Activated T-cell treated with anti-CD3 and anti-CD28 coated beads, Interleukin-2, amount 50 U/mL, for 1 hour (primary cell): ENCODE results near the gene ADGB.
A peak's percentile ranks its signal among the peaks of the same experiment; 100 is the strongest.
"Not testable (repeated sequence)": the region's sequence is repeated elsewhere in the genome, so short reads cannot be mapped to it uniquely, and the experiment has no call there.

Experiments
- DNase-seq: peaks from one replicate; pipeline ENCODE4 v3.0.0-alpha.2; 2020

Gene ADGB

DNA sequence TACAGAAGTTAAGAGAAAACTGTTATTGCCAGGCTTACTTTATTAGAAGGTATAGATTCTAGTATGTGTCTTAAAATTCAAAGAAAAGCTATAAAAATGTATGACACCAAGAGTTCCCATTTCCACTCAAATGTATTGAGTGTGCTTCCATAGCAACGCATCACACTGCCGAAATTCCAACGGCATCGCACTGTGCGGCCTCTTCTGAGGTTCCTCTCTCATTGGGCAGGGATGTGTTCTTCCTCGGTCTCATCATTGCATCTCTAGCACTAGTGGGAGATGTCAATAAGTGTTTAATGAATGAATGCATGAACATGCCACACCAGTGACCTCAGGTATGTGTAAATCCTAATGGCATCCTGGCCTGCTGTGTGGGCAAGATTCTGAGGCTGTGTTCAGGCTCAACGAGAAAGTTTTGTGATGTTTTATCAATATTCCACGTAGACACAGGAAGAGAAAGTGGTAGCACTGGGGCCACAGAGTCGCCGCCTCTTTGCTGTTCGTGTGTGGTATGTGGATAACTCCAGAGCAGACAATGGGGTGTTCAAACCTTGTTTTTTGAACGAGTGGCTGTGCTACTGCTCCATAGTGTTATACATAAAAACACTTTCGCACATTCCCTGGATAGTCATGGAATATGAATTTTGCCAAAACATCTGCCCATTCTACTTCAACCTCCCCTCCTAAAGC lies 171.6 kb downstream of the ADGB start:
- no peak for DNase-seq

DNA sequence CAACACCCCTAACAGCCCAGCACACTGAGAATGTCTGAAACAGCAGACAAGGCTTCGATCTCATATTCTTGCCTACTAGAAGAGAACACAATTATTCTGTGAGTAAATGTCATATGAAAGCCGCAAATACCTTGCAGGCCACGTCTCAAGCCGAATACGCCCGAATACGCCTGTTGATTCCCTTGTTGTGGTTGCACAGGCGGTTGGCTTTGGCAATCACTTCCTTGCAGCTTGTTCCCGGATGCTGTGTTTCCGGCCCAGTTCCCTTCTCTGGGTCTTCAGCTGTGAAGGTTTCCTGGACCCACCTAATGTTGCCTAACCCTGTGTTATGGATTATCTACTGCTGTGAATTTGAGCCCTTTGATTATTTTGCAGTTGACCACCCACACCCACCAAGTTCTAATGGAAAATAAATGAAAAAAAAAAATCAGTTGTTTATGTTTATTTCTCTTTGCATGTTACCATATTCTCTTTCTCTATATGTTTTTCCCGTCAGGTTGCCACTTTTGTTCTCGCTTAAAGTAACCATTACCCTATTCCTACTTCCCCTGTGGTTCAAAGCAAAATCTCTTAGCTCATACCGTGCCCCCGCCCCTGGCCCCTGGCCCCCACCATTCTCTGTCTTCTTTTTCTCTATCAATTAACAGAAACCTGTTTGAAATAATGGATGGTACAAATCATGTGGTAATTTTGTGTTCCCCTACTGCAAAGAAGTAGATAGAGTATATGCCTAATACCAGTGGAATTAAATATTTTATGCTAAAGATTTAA lies 172.4 kb downstream of the ADGB start:
- peak; percentile 31 for DNase-seq

DNA sequence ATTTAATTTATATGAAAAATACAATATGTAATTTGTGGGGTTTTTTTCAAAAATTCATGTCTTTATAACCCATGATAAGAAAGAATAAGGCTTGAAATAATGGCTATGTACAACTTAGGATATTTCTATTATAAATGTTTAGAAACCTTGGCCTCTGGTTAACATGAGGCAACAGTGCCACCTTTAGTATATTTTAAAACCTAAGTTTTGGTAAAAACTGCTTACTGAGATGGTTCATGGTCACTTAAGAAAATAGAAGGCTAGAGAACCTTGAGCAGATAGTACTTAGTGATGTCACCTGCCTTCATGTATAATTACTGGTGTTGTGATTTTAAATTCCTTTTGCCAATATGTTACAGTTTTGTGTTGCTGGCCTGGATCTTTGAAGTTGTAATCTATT lies 176.4 kb downstream of the ADGB start:
- DNase-seq, result no peak

DNA sequence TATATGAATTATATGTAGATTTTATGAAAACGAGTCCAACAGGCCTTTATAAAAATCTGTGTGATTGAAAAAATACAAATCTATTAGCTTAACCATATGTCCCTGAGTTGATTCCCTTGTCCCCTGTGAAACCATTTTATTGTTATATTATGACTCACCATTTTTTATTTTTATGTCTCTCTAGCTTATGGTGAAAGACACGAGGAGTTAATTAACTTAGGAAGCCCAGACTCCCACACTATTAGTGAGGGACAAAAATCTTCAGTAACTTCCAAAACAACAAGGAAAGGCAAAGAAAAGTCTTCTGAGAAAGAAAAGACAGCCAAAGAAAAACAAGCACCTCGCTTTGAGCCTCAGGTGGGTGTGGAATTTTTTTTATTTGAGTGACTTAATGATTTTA lies 183.1 kb downstream of the ADGB start:
- no peak for DNase-seq

DNA sequence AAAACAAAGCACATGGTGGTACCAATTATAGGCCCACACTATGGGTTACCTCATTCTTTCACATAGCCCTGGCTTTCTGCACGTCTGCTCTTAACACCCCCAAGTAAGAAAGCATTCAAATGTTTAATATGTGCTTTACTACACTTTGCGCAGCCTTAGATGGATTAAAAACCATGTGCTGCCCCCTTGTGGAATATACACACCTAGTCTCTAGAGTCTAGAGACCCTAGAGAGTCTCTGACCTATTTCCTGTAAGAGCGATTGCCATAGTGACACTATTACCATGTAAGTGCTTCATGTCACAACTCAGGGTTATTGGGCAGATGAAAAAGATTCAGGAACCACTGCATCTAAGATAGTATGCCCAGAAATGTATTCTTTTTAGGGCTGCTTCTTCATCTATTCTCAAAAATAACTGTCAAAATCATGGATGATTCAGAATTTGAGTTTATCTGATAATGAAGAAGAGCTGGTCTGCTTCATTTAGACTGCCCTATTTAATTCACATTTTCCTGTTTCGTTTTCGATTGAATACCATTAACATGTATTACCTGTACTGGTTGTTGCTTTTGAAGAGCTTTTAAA lies 186.3 kb downstream of the ADGB start:
- DNase-seq, result no peak

DNA sequence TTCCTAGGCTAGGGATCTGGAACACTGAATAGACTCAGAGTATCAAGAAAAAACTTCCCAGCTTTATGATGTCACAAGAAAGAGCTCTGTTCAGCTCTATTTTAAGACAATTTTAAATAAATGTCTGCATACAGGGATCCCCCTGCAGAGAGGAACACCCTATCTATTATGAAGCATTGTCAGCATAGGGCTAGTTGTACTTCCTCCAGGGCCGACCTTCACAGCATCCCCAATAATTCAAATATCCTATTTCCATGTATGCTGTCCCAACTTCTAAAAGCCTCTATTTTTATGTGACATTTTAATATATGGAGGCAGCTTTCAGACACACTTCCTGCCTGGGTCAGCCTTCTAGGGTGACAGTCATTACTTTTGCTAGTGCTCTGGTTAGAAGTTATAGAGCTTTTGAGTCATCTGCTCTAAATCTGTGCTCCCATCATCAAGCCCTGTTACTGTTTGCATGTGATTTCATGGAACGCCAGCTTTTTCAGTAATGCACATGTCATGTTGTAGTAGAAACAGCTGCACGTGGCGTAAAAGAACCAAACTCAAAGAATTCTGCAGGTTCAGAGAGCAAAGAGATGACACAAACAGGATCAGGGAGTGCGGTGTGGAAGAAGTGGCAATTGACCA lies 189.2 kb downstream of the ADGB start:
- no peak for DNase-seq

DNA sequence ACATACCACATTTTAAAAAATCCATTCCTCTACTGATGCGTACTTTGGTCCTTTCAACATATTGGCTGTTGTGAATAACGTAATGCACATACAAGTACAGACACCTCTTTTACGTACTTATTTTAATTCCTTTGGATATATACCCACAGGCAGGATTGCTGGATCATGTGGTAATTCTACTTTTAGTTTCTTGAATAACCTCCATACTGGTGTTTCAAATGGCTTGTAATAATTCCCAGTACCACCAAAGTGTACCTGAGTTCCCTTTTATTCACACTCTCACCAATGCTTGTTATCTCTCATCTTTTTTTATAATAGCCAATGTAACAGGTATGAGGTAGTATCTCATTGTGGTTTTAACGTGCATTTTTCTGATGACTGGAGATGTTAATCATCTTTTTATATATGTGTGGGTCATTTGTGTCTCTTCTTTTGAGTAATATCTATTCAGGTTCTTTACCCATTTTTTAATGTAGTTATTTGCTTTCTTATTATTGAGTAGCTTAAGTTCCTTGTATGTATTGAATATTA lies 191.9 kb downstream of the ADGB start:
- no peak for DNase-seq

DNA sequence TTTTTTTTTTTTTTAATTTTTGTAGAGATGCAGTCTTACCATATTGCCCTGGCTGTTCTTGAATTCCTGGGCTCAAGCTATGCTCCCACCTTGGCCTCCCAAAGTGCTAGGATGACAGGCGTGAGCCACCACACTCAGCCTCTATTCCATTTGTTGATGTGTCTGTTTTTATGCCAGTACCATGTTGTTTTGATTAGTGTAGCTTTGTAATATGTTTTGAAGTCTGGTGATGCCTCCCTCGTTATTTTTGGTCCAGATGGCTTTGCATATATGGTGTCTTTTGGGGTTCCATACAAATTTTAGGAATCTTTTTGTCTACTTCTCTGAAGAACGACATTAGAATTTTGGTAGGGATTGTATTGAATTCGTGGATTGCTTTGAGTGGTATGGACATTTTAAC lies 193.2 kb downstream of the ADGB start:
- no peak for DNase-seq

DNA sequence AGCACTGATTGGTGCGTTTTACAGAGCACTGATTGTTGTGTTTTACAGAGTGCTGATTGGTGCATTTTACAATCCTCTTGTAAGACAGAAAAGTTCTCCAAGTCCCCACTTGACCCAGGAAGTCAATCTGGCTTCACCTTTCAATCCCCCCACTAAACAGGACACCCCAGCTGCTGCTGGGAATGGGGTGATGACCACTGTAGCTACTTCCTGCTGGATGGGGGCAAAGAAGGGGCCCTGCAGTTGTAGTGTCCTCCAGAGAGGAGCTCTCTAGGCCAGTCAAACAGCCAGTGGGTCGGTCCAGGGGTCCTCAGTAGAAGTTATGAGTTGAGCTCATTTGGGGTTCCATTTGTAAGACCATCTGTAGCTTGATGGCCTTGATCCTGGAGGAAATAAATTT lies 194.4 kb downstream of the ADGB start:
- not testable (repeated sequence) for DNase-seq

DNA sequence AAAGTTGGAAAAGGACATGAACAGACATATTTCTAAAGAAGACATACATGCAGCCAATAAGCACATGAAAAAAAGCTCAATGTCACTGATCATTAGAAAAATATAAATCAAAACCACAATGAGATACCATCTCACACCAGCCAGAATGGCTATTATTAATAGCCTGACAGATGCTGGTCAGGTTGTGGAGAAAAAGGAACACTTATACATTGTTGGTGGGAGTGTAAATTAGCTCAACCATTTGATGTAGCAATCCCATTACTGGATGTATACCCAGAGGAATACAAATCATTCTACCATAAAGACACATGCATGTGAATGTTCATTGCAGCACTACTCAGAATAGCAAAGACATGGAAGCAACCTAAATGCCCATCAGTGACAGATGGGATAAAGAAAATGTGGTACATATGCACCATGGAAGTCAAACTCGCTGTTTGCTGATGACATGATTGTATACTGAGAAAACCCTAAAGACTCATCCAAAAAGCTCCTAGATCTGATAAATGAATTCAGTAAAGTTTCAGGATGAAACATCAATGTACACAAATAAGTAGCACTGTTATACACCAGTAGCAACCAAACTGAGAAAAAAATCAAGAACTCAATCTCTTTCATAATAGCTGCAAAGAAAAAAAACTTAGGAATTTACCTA lies 196.8 kb downstream of the ADGB start:
- no peak for DNase-seq

DNA sequence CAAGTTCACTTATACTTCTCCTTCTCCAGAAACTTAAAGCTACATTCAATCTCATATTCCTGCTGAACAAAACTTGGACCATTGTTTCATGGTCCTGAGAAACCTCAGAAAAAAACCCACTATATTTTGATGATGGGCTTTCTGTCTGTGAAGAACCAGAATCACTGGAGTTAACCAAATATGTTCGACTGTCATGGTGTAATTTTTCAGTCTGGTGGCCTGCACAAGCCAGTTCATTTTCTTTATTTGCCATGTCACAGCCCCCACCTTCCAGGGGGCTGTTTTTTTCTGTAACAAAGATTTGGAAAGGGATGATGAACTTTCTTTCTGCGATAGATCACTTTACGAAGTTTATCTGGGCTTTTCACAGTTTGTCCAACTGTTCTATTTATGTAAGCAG lies 204.4 kb downstream of the ADGB start:
- DNase-seq, result not testable (repeated sequence)

DNA sequence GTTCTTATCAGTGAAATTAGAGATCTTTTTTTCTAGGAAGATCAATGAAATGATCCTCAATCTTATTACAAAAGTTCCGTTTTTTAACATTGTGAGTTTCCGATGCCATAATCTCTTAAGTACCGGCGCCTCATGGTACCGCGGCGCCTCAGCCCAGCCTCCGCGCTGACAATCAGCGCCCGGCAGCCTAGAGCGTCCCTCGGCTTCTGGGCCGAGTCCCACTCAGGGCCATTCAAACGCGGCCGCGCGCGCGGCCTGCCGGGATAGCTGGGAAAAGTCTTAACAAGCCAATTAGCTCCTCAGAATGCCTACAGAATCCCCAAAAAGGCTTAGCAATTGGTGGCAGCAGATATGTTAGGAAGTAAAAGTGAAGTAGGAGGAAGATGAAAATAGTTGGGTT lies 204.8 kb downstream of the ADGB start:
- DNase-seq, result no peak

DNA sequence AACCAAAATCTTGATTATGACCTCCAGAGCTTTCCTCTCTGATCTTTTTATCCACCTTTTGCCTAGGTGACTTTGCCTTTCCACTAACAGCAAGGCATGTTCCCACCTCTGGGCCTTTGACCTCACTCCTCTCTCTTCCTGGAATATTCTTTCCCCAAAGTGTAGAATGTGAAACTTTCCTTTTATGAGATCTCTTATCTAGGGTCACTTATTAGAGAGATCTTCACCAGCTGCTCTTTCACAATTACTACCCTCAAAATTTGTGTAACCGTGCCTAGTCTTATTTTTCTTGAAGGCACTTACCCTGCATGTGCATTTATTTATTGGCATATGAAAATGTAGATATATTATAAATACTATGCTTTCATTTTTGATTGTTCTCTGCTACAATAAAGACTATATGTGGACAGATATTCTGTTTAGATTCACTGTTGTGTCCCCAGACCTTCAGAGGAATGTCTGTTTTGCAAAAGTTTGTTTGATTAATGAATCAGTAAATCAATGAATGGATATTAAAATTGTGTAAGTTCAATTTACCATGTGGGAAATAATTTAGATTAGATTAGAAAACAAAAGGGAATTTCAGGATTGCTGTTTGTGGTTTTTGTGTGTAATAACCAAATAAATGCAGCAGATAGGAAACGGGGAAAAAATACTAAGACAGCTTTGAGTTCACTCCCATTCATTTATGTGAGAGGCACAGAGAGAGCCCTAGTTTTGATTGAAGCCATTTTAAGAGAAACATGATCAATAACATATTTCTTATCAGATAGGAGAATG lies 207.0 kb downstream of the ADGB start:
- DNase-seq, result no peak

DNA sequence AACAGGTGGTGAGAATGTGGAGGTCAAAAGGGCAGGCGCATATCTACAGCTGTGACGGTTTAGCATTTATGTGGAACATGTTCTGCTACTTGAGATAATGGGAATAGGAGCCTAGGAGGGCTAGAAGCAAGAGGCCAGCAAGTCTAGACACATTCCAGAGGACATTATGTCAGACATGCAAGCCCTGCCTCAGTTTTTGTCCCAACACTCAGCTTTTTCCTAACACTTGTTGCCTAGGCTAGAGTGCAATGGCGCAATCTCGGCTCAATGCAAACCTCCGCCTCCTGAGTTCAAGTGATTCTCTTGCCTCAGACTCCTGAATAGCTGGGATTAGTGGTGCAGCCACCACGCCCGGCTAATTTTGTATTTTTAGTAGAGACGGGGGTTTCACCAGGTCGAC lies 210.2 kb downstream of the ADGB start:
- DNase-seq, result not testable (repeated sequence)

DNA sequence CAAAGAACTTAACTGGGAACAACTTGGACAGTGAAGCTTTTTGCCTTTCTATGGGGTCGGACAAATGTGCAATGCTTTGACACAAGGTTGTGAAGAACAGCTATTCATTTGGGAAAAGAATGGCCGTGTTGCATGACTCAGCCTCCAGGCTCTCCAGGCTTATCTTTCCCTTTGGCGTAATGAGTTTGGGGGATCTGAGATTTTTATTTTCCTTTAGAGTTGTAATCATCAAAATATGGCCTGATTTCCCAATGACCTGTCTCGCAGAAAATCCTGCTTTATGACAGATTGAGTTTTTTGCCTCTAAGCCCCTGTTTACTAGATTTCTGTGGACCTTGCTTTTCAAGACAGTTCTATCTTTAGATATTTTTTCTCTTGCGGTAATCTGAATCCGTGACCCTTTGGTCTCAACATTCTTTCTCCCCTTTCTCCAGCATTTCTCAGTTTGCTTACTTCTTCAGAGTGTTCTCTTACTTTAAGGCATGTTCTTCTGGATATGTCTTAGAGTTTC lies 214.1 kb downstream of the ADGB start:
- not testable (repeated sequence) for DNase-seq

DNA sequence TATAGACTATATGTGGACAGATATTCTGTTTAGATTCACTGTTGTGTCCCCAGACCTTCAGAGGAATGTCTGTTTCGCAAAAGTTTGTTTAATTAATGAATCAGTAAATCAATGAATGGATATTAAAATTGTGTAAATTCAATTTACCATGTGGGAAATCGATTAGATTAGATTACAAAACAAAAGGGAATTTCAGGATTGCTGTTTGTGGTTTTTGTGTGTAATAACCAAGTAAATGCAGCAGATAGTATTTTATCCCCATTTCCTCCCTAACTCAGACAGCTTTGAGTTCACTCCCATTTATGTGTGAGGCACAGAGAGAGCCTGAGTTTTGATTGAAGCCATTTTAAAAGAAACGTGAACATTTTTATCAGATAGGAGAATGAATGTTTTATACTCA lies 214.8 kb downstream of the ADGB start:
- no peak for DNase-seq

DNA sequence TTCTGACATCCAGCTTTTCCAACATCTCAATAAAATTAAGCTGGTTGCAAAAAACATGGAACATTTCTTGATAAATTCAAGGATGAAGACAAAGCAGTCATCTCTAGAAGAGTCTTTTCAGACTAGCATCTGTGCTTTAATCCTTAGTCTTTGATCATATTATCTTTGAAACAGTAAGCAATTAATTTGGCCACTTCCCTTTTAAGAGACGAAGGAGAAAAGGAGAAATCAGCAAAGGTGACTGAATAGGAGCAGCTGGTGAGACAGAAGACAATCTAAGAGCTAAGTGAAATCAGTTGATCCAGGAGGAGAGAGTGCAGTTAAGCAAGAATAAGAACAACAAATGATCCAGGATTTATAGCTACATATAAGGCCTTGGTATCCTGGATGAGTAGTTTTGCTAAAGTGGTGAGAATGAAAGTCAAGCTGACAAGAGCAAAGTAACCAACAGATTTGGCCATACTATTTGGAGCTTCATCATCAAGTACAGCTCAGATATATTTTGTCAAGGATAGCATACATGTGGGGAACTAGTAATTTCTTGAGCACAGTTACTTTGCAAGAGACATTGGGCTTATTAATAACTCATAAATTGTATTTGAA lies 215.5 kb downstream of the ADGB start:
- DNase-seq, result no peak

DNA sequence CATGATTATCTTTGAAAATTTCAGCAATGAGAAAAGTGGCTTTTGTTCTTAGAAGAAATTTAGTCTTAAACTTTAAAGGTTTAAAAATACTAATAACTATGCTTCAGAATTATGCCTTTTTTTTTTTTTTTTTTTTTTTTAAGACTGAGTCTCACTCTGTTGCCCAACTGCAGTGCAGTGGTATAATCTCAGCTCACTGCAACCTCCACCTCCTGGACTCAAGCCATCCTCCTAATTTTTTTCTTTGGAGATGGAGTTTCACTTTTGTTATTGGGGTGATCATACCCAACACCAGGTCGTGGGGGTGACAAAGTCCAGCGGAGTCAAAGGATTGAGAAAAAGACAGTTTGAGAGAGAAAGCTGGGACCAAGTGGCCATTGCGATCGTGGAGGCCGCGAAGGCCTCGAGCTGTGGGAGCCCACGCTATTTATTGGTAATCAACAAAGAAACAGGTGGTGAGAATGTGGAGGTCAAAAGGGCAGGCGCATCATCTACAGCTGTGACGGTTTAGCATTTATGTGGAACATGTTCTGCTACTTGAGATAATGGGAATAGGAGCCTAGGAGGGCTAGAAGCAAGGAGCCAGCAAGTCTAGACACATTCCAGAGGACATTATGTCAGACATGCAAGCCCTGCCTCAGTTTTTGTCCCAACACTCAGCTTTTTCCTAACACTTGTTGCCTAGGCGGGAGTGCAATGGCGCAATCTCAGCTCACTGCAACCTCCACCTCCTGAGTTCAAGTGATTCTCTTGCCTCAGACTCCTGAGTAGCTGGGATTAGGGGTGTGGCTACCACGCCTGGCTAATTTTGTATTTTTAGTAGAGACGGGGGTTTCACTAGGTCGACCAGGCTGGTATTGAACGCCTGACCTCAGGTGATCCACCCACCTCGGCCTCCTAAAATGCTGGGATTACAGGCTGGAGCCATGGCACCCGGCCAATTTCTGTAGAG lies 217.0 kb downstream of the ADGB start:
- not testable (repeated sequence) for DNase-seq

DNA sequence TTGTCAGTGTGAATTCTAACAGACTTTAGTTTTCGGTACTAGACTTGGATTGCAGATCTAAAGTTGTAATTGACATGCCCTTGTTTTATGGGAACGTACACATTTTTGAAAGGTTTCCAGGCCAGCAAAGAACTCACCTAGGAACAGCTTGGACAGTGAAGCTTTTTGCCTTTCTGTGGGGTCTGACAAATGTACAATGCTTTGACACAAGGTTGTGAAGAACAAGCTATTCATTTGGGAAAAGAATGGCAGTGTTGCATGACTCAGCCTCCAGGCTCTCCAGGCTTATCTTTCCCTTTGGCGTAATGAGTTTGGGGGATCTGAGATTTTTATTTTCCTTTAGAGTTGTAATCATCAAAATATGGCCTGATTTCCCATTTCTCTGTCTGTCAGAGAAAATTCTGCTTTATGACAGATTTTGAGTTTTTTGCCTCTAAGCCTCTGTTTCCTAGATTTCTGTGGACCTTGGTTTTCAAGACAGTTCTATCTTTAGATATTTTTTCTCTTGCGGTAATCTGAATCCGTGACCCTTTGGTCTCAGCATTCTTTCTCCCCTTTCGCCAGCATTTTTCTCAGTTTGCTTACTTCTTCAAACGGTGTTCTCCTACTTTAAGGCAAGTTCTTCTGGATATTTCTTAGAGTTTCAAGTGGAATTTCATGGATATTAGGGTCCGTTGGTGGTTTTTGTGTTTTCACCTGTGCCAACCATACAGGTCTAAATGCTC lies 221.0 kb downstream of the ADGB start:
- DNase-seq, result no peak
